ENCODE measurements around the gene CUX1.

The CUX1 gene

GRCh38 chr7:101779267-101779666 lies 38.2 kb upstream of the CUX1 start:
- H3K4me2 ChIP-seq (ENCODE audit: insufficient read depth, low read length), result no peak overlapping the region

GRCh38 chr7:101780281-101780680 lies 37.1 kb upstream of the CUX1 start:
- Histone ChIP-seq H2AFZ (ENCODE audit: low read depth, low read length) (no peak overlapping the region), H3K27me3 (ENCODE audit: insufficient read depth, low read length, poor library complexity) (no peaks in the 10 kb centered on the region), H3K79me2 (ENCODE audit: insufficient read depth, low read length) (no peaks in the 10 kb centered on the region), H3K9me3 (ENCODE audit: insufficient read depth, low read length, severe bottlenecking) (no peaks in the 10 kb centered on the region), H3K4me3 (ENCODE audit: low read depth in 1 of 2, low read length in 2 of 2) (no peak overlapping the region), H3K9ac (ENCODE audit: low read depth, low read length) (no peak overlapping the region), H3K4me1 (ENCODE audit: insufficient read depth, low read length) (no peaks in the 10 kb centered on the region), H3K27ac (ENCODE audit: low read length) (no peak overlapping the region), H3K36me3 (ENCODE audit: insufficient read depth, low read length) (no peaks in the 10 kb centered on the region), H4K20me1 (ENCODE audit: insufficient read depth, low read length) (no peaks in the 10 kb centered on the region), H3K4me2 (ENCODE audit: insufficient read depth, low read length) (no peak overlapping the region)
- ATAC-seq (ENCODE audit: insufficient read depth, low read depth), result no peak
- no peak for DNase-seq
- TF ChIP-seq CTCF (IDR thresholded peaks at IDR 0.05; ENCODE audit: borderline replicate concordance, extremely low read depth, low read length, poor library complexity, severe bottlenecking) (no peak), EZH2 (IDR thresholded peaks at IDR 0.05; ENCODE audit: borderline replicate concordance, low read depth, low read length, severe bottlenecking) (no peak)

More at GRCh38 chr7:101779267-101779666, 38.2 kb upstream of the CUX1 start:
- Histone ChIP-seq H3K4me3 (ENCODE audit: low read depth in 1 of 2, low read length in 2 of 2) (no peak overlapping the region), H3K79me2 (ENCODE audit: insufficient read depth, low read length) (no peaks in the 10 kb centered on the region), H3K9ac (ENCODE audit: low read depth, low read length) (no peak overlapping the region), H3K27me3 (ENCODE audit: insufficient read depth, low read length, poor library complexity) (no peaks in the 10 kb centered on the region), H3K36me3 (ENCODE audit: insufficient read depth, low read length) (no peaks in the 10 kb centered on the region), H2AFZ (ENCODE audit: low read depth, low read length) (no peak overlapping the region), H4K20me1 (ENCODE audit: insufficient read depth, low read length) (no peaks in the 10 kb centered on the region), H3K9me3 (ENCODE audit: insufficient read depth, low read length, severe bottlenecking) (no peaks in the 10 kb centered on the region), H3K4me1 (ENCODE audit: insufficient read depth, low read length) (no peaks in the 10 kb centered on the region), H3K27ac (ENCODE audit: low read length) (no peak overlapping the region)
- ATAC-seq (ENCODE audit: insufficient read depth, low read depth), result no peak
- no peak for DNase-seq
- TF ChIP-seq EZH2 (IDR thresholded peaks at IDR 0.05; ENCODE audit: borderline replicate concordance, low read depth, low read length, severe bottlenecking) (no peak), CTCF (IDR thresholded peaks at IDR 0.05; ENCODE audit: borderline replicate concordance, extremely low read depth, low read length, poor library complexity, severe bottlenecking) (no peak)

GRCh38 chr7:101781439-101781838 lies 36.0 kb upstream of the CUX1 start:
- H2AFZ ChIP-seq (ENCODE audit: low read depth, low read length), result no peak overlapping the region
- H3K9ac ChIP-seq (ENCODE audit: low read depth, low read length), result no peak overlapping the region
- DNase-seq, result no peak
- H3K4me1 ChIP-seq (ENCODE audit: insufficient read depth, low read length), result no peaks in the 10 kb centered on the region
- TF ChIP-seq EZH2 (IDR thresholded peaks at IDR 0.05; ENCODE audit: borderline replicate concordance, low read depth, low read length, severe bottlenecking) (no peak), CTCF (IDR thresholded peaks at IDR 0.05; ENCODE audit: borderline replicate concordance, extremely low read depth, low read length, poor library complexity, severe bottlenecking) (no peak)
- no peak for ATAC-seq (ENCODE audit: insufficient read depth, low read depth)
- no peaks in the 10 kb centered on the region for H4K20me1 ChIP-seq (ENCODE audit: insufficient read depth, low read length)
- no peak overlapping the region for H3K27ac ChIP-seq (ENCODE audit: low read length)
- H3K27me3 ChIP-seq (ENCODE audit: insufficient read depth, low read length, poor library complexity), result no peaks in the 10 kb centered on the region
- no peaks in the 10 kb centered on the region for H3K79me2 ChIP-seq (ENCODE audit: insufficient read depth, low read length)
- H3K9me3 ChIP-seq (ENCODE audit: insufficient read depth, low read length, severe bottlenecking), result no peaks in the 10 kb centered on the region
- H3K36me3 ChIP-seq (ENCODE audit: insufficient read depth, low read length), result no peaks in the 10 kb centered on the region
- no peak overlapping the region for H3K4me3 ChIP-seq (ENCODE audit: low read depth in 1 of 2, low read length in 2 of 2)
- no peak overlapping the region for H3K4me2 ChIP-seq (ENCODE audit: insufficient read depth, low read length)

GRCh38 chr7:101782476-101782875 lies 35.0 kb upstream of the CUX1 start:
- DNase-seq, result no peak
- no peak overlapping the region for H3K4me3 ChIP-seq (ENCODE audit: low read depth in 1 of 2, low read length in 2 of 2)
- H2AFZ ChIP-seq (ENCODE audit: low read depth, low read length), result no peak overlapping the region
- no peak for ATAC-seq (ENCODE audit: insufficient read depth, low read depth)
- no peaks in the 10 kb centered on the region for H3K27me3 ChIP-seq (ENCODE audit: insufficient read depth, low read length, poor library complexity)
- no peaks in the 10 kb centered on the region for H4K20me1 ChIP-seq (ENCODE audit: insufficient read depth, low read length)
- no peaks in the 10 kb centered on the region for H3K4me1 ChIP-seq (ENCODE audit: insufficient read depth, low read length)
- no peak overlapping the region for H3K4me2 ChIP-seq (ENCODE audit: insufficient read depth, low read length)
- no peaks in the 10 kb centered on the region for H3K79me2 ChIP-seq (ENCODE audit: insufficient read depth, low read length)
- no peaks in the 10 kb centered on the region for H3K36me3 ChIP-seq (ENCODE audit: insufficient read depth, low read length)
- H3K9ac ChIP-seq (ENCODE audit: low read depth, low read length), result no peak overlapping the region
- no peaks in the 10 kb centered on the region for H3K9me3 ChIP-seq (ENCODE audit: insufficient read depth, low read length, severe bottlenecking)
- TF ChIP-seq CTCF (IDR thresholded peaks at IDR 0.05; ENCODE audit: borderline replicate concordance, extremely low read depth, low read length, poor library complexity, severe bottlenecking), result no peak
- TF ChIP-seq EZH2 (IDR thresholded peaks at IDR 0.05; ENCODE audit: borderline replicate concordance, low read depth, low read length, severe bottlenecking), result no peak
- H3K27ac ChIP-seq (ENCODE audit: low read length), result no peak overlapping the region
